ENCODE data around the gene PDE3A.

DNA sequence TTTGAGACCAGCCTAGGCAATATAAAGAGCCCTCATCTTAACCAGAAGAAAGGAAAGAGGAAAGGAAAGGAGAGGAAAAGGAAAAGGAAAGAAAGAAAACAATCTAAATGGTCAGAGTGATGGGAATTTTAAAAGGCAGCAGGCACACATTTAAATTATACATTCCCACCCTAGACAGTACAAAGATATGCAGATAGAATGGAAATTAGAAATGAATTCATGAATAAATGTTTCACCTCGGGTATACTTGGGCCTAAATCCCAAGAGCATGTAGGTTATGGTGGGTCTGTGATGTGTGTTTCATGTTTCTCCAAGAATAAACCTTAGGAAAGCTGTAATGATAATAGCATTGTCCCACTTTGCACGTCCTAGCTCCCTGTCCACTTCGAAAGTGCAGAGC, 222.2 kb downstream of the PDE3A start:
- TF ChIP-seq MYC (IDR thresholded peaks at IDR 0.05; ENCODE audit: insufficient read depth, insufficient read length, insufficient replicate concordance, low read length, severe bottlenecking) (no peak), YY1 (IDR thresholded peaks at IDR 0.05; ENCODE audit: low read depth, low read length) (no peak), EZH2 (IDR thresholded peaks at IDR 0.05; ENCODE audit: borderline replicate concordance, control insufficient read depth, low read depth, low read length) (no peak), ZNF274 (IDR thresholded peaks at IDR 0.05; ENCODE audit: insufficient read depth, insufficient read length) (no peak), EED (IDR thresholded peaks at IDR 0.05; ENCODE audit: low read depth) (no peak), ETV6 (conservative IDR thresholded peaks at IDR 0.05 in 1 of 2, IDR thresholded peaks at IDR 0.05 in 1 of 2; ENCODE audit: borderline replicate concordance in 1 of 2, low read depth in 1 of 2) (no peak), POLR2A (IDR thresholded peaks at IDR 0.05; ENCODE audit: low read depth, low read length) (no peak), MXI1 (IDR thresholded peaks at IDR 0.05; ENCODE audit: low read depth, low read length) (no peak), TARDBP (IDR thresholded peaks at IDR 0.05; ENCODE audit: borderline replicate concordance) (no peak)
- TF ChIP-seq, protein P1, sequence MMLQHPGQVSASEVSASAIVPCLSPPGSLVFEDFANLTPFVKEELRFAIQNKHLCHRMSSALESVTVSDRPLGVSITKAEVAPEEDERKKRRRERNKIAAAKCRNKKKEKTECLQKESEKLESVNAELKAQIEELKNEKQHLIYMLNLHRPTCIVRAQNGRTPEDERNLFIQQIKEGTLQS (IDR thresholded peaks at IDR 0.05; ENCODE audit: borderline replicate concordance, extremely low read depth, low read depth, low read length), result no peak
- TF ChIP-seq, protein P2, sequence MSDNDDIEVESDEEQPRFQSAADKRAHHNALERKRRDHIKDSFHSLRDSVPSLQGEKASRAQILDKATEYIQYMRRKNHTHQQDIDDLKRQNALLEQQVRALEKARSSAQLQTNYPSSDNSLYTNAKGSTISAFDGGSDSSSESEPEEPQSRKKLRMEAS (IDR thresholded peaks at IDR 0.05; ENCODE audit: low read depth, low read length), result no peak
- TF ChIP-seq, protein P3, sequence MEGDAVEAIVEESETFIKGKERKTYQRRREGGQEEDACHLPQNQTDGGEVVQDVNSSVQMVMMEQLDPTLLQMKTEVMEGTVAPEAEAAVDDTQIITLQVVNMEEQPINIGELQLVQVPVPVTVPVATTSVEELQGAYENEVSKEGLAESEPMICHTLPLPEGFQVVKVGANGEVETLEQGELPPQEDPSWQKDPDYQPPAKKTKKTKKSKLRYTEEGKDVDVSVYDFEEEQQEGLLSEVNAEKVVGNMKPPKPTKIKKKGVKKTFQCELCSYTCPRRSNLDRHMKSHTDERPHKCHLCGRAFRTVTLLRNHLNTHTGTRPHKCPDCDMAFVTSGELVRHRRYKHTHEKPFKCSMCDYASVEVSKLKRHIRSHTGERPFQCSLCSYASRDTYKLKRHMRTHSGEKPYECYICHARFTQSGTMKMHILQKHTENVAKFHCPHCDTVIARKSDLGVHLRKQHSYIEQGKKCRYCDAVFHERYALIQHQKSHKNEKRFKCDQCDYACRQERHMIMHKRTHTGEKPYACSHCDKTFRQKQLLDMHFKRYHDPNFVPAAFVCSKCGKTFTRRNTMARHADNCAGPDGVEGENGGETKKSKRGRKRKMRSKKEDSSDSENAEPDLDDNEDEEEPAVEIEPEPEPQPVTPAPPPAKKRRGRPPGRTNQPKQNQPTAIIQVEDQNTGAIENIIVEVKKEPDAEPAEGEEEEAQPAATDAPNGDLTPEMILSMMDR (IDR thresholded peaks at IDR 0.05 in 2 of 3, conservative IDR thresholded peaks at IDR 0.05 in 1 of 3; ENCODE audit: control insufficient read depth in 2 of 3, extremely low read depth in 1 of 3, insufficient read depth in 1 of 3, low read depth in 3 of 3, low read length in 3 of 3), result no peak
